PC-3 (cell line): ENCODE results near the gene ARID4A.

Experiments
- EZH2 ChIP-seq: fragments of 300-600 bp; sonication (generic); IDR thresholded peaks from one replicate; pipeline ENCODE4 v1.6.1; 2017; ENCODE audit warnings: antibody characterized with exemption, mild to moderate bottlenecking, low read length; ENCODE audit not compliant: unreplicated experiment
- TF ChIP-seq, protein P1 (sequence below): fragments of 300-600 bp; sonication (generic); conservative IDR thresholded peaks from 2 replicates; pipeline ENCODE4 v1.5.1; 2017; ENCODE audit warnings: antibody characterized with exemption, low read depth, mild to moderate bottlenecking, low read length

- TF ChIP-seq, protein P1, sequence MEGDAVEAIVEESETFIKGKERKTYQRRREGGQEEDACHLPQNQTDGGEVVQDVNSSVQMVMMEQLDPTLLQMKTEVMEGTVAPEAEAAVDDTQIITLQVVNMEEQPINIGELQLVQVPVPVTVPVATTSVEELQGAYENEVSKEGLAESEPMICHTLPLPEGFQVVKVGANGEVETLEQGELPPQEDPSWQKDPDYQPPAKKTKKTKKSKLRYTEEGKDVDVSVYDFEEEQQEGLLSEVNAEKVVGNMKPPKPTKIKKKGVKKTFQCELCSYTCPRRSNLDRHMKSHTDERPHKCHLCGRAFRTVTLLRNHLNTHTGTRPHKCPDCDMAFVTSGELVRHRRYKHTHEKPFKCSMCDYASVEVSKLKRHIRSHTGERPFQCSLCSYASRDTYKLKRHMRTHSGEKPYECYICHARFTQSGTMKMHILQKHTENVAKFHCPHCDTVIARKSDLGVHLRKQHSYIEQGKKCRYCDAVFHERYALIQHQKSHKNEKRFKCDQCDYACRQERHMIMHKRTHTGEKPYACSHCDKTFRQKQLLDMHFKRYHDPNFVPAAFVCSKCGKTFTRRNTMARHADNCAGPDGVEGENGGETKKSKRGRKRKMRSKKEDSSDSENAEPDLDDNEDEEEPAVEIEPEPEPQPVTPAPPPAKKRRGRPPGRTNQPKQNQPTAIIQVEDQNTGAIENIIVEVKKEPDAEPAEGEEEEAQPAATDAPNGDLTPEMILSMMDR: peak; percentile 42; the same call in 1 of the 2 replicates
- TF ChIP-seq EZH2: no peak
These were observed 116.5 kb downstream of the ARID4A start for GRCh38 chr14:58414845-58415244.
